Activated naive CD4-positive, alpha-beta T cell treated with anti-CD3 and anti-CD28 coated beads, Interleukin-2, amount 50 U/mL, for 24 hours (primary cell): ENCODE results near the gene BSDC1.
"Not testable (repeated sequence)": the region's sequence is repeated elsewhere in the genome, so short reads cannot be mapped to it uniquely, and the experiment has no call there.

Experiments used
- H3K27ac Mint-ChIP-seq: one replicate; pipeline ENCODE4 v1.8.0; 2021; ENCODE audit warnings: mild to moderate bottlenecking, mixed read lengths
- H3K27me3 Mint-ChIP-seq: one replicate; pipeline ENCODE4 v1.8.0; 2021; ENCODE audit warnings: mixed read lengths
- H3K36me3 Mint-ChIP-seq: one replicate; pipeline ENCODE4 v1.8.0; 2021; ENCODE audit warnings: mixed read lengths
- H3K4me1 Mint-ChIP-seq: one replicate; pipeline ENCODE4 v1.8.0; 2021; ENCODE audit warnings: mixed read lengths
- H3K4me3 Mint-ChIP-seq: one replicate; pipeline ENCODE4 v1.8.0; 2021; ENCODE audit warnings: mild to moderate bottlenecking, mixed read lengths
- H3K9me3 Mint-ChIP-seq: one replicate; pipeline ENCODE4 v1.8.0; 2021; ENCODE audit warnings: mixed read lengths

The BSDC1 gene

DNA sequence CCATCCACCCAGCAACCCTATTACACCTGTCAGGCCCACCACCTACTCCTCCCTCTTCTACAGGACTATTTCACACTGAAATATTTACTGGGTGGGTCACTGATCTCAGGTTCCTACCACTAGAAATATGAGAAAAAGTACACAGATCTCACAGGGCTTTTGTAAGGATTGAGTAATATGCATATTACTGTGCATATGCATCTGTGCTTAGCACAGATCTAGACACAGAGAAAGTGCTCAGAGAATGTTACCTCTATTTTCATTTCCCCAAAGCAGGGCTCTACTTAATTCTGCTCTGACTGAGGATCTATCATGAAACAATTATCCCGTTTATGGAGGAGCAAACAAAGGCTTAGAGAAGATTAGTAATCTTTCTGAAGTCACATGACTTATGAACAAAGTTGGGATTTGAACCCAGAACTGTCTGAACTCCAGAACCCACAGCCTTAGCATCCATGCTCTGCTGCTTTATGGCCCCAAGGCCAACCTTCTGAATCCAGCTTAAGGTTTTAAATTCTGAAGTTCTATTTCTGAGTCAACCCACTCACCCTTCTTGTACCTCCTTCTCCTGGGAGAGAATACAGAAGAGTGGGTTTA is 20.1 kb downstream of the BSDC1 start:
- no peaks in the 10 kb centered on the region for H3K27me3 Mint-ChIP-seq
- H3K36me3 Mint-ChIP-seq, result peaks cover 12% of the 10 kb centered on the region
- peaks cover 20% of the 10 kb centered on the region for H3K4me1 Mint-ChIP-seq
- no peaks in the 10 kb centered on the region for H3K9me3 Mint-ChIP-seq
- H3K4me3 Mint-ChIP-seq, result no peak overlapping the region
- peak overlapping the region; percentile 23 for H3K27ac Mint-ChIP-seq

DNA sequence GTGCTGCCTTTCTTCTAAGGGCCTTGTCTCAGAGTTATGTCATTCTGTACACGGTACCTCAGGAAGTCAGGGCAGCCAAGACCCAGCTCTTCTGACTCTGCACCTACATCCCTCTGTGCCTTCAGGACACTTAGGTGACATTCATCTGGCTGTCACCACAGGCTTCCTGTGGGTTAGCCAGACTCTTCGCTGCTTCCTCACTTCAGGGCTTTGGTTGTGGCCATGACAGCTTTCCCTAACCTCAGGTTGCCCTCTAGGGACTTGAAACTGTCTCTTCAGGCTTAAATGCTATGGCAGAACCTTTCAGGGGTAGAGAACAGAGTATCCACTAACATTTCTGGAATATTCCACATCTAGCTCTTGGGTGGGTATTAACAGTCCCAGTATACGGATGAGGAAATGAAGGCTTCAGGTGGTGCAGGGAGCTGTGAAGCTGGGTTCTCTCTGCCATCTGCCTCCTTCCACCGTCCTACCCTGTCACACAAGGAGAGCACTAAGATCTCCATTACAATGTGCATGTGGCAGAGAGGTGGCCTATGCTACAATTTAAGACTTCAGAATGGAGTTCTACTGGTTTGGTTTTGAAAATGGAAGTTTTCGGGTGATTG is 22.0 kb downstream of the BSDC1 start:
- no peaks in the 10 kb centered on the region for H3K27me3 Mint-ChIP-seq
- H3K4me3 Mint-ChIP-seq, result no peak overlapping the region
- peaks cover 6% of the 10 kb centered on the region for H3K36me3 Mint-ChIP-seq
- peak overlapping the region; percentile 76 for H3K27ac Mint-ChIP-seq
- H3K9me3 Mint-ChIP-seq, result no peaks in the 10 kb centered on the region
- peaks cover 20% of the 10 kb centered on the region for H3K4me1 Mint-ChIP-seq

DNA sequence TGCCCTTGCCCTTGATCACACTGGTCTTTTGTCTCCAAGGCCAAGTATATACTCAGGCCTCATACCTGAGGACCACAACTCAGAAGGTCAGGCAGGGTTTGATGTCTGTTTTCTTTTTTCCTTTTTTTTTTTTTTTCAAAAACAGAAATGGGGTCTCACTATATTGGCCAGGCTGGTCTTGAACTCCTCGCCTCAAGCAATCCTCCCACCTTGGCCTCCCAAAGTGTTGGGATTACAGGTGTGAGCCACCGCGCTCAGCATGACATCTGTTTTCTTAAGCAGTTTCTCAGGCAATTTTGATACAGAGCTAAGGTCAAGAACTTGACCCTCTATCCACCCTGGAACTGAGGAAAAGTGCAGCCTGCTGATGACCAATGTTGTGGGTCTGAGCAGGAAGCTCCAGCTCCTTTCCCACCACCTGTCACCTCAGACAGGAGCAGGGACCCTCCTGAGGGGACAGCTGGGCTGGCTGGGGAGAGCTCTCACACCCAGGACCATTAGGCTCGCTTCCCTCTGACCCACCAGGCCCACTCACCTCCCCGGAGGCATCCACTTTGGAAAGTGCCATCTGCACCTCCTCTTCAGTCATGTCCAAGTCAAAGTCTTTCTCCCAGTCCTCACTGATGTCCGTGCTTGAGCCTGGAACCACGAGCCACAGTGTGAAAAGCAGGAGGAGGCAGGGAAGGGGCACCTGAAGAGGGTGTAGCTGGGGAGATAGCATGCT is 26.2 kb downstream of the BSDC1 start:
- Mint-ChIP-seq H3K27me3 (no peaks in the 10 kb centered on the region), H3K27ac (no peak overlapping the region), H3K9me3 (no peaks in the 10 kb centered on the region), H3K4me3 (no peak overlapping the region), H3K36me3 (peaks cover 7% of the 10 kb centered on the region), H3K4me1 (peaks cover 17% of the 10 kb centered on the region)

DNA sequence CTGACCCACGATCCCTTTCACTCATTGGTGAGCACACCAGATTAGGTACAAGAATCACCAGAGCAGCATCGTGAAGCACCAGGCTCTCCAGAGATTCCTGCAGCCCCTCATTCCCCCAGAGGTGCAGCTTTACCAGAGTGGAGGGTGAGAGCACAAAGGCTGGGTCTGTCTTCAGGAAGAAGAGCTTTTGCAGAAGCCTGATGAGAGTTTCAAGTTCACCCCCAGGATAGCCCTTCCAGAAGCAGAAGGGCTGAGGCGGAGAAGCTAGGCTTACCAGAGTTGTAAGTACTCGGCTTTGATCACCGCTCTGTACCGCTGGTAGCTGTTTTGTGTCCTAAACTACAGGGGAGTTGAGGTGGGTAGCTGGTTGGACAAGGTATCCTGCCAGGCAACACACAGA is 28.8 kb downstream of the BSDC1 start:
- Mint-ChIP-seq H3K4me3 (no peak overlapping the region), H3K9me3 (no peaks in the 10 kb centered on the region), H3K36me3 (peaks cover 5% of the 10 kb centered on the region), H3K27me3 (no peaks in the 10 kb centered on the region), H3K4me1 (peaks cover 12% of the 10 kb centered on the region), H3K27ac (no peak overlapping the region)

DNA sequence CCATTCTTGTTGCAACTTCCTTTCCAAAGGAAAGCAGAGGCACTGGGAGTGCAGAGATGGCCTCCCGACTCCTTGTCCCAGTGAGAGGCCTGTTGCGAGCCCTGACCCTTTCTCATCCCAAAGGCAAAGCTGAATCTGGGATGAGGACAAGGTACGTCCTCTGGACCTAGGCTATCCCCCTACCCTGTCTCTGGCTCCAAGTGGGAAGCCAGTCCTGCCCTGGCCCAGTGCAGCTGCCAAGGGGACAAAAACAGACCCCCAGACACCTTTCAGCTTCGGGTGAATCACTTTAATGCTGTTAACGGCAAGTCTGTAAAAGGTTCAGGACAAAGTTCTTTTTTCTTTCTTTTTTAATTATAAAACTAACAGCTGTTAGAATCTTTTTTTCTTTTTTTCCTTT is 29.4 kb downstream of the BSDC1 start:
- Mint-ChIP-seq H3K27ac (no peak overlapping the region), H3K4me3 (no peak overlapping the region), H3K27me3 (no peaks in the 10 kb centered on the region), H3K9me3 (no peaks in the 10 kb centered on the region), H3K4me1 (peaks cover 16% of the 10 kb centered on the region), H3K36me3 (peaks cover 5% of the 10 kb centered on the region)

DNA sequence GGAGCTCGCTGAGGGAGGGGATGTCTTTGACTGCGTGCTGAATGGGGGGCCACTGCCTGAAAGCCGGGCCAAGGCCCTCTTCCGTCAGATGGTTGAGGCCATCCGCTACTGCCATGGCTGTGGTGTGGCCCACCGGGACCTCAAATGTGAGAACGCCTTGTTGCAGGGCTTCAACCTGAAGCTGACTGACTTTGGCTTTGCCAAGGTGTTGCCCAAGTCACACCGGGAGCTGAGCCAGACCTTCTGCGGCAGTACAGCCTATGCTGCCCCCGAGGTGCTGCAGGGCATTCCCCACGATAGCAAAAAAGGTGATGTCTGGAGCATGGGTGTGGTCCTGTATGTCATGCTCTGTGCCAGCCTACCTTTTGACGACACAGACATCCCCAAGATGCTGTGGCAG is 30.5 kb downstream of the BSDC1 start:
- H3K27ac Mint-ChIP-seq, result no peak overlapping the region
- H3K4me1 Mint-ChIP-seq, result peaks cover 22% of the 10 kb centered on the region
- peaks cover 5% of the 10 kb centered on the region for H3K36me3 Mint-ChIP-seq
- no peak overlapping the region for H3K4me3 Mint-ChIP-seq
- H3K27me3 Mint-ChIP-seq, result no peaks in the 10 kb centered on the region
- H3K9me3 Mint-ChIP-seq, result no peaks in the 10 kb centered on the region

DNA sequence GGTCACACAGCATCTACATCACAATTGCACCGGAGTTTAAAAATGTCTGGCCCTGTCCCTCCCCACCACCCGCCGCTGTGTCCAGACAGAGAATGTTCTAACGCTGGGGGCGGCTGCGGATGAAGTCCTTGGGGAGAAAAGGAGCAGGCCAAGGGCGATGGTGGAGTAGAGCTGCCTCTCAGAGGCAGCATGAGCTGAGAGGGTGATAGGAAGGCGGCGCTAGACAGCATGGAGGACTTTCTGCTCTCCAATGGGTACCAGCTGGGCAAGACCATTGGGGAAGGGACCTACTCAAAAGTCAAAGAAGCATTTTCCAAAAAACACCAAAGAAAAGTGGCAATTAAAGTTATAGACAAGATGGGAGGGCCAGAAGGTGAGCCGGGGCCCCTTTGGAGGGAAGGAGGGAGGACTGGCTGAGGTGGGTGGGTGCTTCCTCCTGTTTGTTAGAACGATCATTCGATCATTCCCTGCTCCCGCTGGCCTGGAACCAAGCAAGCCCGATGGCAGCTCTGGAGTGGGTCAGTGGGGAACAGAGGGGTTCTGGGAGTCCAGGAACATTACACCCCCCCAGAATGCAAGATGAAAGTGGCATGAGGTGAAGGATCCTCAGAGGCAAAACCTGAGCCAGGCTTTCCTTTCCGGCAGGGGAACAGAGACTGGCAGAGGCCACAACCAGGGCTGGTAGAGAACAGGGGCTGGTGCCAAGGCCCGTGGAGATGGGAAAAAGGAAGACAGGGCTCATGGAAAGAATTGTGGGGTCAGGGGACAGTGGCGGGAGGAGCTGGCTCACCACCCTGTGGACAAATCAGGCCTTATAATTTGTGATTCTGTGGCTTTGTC is 31.5 kb downstream of the BSDC1 start, which contains the start of the genes FAM229A and TSSK3:
Gene FAM229A, minus strand, starts transcription at position 12 of the 840 bp plus-strand sequence. CDS start 394 bp downstream, outside the sequence.
Gene TSSK3, plus strand, starts transcription at position 66 of the 840 bp plus-strand sequence. Its CDS starts 163 bp downstream, at position 229.
- Mint-ChIP-seq H3K27ac (peak within 1 kb of the TSS; percentile 35), H3K4me3 (peak within 1 kb of the TSS; percentile 52), H3K27me3 (no peaks in the 10 kb centered on the region), H3K36me3 (peaks cover 5% of the 10 kb centered on the region), H3K9me3 (no peaks in the 10 kb centered on the region), H3K4me1 (peaks cover 26% of the 10 kb centered on the region)

DNA sequence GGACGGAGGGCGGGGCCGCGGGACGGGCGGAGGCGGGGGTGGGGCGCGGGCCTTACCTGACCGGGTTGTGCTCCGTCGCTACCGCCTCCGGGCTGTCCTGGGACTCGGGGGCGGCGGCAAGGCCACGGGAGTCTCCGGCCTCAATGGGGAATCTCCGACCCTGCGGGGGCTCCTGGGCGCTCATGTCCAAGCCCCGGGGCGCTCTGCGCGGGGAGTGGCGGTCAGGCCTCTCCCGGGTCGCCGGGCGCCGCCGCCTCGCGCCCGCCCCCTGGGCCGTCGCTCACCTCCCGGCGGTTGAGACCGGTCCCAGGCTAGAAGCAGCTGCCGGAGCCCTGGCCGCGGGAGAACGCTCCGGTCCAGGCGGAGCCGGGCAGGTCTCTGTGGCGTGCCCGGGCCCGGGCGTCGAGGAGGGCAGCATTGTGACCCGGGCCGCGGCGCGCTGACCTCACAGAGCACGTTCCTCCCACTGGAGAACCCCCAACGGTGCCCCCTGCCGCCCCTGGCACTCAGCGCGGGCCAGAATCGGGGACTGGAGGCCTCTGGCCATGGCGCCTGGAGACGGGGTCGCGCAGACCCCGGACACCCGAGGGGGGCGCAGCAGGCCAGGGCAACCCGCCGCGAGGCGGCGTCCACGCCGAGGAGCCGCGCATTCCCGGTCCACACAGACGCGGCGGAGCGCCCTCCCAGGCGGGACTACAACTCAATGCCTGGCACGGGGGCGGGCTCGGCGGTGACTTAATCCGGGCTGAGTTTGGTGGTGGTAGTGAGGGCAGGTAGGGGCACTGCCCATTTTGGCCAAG is 32.4 kb downstream of the BSDC1 start:
- Mint-ChIP-seq H3K4me1 (peaks cover 26% of the 10 kb centered on the region), H3K27me3 (no peaks in the 10 kb centered on the region), H3K4me3 (peak overlapping the region; percentile 52), H3K27ac (no peak overlapping the region), H3K36me3 (peaks cover 5% of the 10 kb centered on the region), H3K9me3 (no peaks in the 10 kb centered on the region)

DNA sequence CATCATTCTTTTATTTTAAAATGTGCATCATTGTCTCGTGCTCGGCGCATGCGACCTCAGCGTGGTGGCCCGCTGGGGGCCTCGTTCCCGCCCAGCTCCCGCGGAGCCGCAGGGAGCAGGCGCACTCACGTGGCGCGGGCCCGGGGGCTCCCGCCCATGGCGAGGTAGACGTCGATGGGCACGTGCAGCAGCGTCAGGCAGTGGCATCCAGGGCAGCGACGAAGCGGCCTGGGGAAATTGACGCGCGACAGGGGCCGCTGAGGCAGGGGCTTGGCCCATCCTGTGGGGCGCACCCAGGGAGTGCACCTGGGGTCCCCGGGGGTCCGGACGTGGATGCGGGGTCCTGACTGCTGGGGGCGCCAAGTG is 33.0 kb downstream of the BSDC1 start:
- no peaks in the 10 kb centered on the region for H3K9me3 Mint-ChIP-seq
- no peak overlapping the region for H3K27ac Mint-ChIP-seq
- H3K4me1 Mint-ChIP-seq, result peaks cover 26% of the 10 kb centered on the region
- peaks cover 5% of the 10 kb centered on the region for H3K36me3 Mint-ChIP-seq
- no peaks in the 10 kb centered on the region for H3K27me3 Mint-ChIP-seq
- H3K4me3 Mint-ChIP-seq, result no peak overlapping the region

DNA sequence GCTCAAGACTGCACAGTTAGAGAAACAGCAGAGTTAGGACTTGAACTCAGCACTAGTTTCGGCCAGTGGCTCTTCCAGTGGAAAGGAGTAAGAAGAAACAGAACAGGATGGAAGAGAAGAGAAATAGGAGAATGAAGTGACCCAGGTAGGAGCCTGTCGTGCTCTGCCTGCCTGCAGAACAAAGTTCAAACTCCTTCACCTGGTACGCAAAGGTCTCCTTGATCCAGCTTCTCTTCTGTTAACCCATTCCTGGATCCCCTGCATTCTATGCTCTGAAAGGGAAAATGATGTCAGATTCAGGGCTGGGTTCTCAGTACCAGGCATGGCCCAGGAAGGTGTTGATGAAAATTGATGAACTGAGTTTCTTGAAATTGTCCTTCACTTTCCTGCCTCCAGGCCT is 35.8 kb downstream of the BSDC1 start:
- peaks cover 34% of the 10 kb centered on the region for H3K4me1 Mint-ChIP-seq
- H3K27ac Mint-ChIP-seq, result no peak overlapping the region
- H3K4me3 Mint-ChIP-seq, result no peak overlapping the region
- peaks cover 3% of the 10 kb centered on the region for H3K36me3 Mint-ChIP-seq
- H3K9me3 Mint-ChIP-seq, result no peaks in the 10 kb centered on the region
- H3K27me3 Mint-ChIP-seq, result no peaks in the 10 kb centered on the region

DNA sequence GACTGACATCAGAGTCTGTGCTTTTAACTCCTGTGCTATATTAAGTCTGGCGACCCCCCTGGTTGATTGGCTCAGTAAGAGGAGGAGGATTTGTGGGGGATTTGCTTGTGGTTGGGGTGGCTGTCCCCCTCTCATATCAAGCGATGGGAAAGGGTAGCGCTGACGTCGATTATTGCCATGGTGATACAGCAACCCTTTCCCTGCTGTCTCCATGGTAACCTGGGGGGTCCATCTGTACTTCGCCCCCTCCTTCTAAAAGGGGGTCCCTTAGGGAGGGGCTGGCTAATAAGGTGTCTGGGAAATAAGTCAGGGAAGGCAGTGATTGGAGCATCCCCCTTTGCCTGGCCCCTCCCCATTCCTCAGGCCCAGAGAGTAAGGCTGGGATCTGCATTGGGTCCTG is 36.6 kb downstream of the BSDC1 start:
- Mint-ChIP-seq H3K9me3 (no peaks in the 10 kb centered on the region), H3K27me3 (no peaks in the 10 kb centered on the region), H3K4me1 (peaks cover 37% of the 10 kb centered on the region), H3K4me3 (no peak overlapping the region), H3K36me3 (peaks cover 3% of the 10 kb centered on the region), H3K27ac (no peak overlapping the region)

DNA sequence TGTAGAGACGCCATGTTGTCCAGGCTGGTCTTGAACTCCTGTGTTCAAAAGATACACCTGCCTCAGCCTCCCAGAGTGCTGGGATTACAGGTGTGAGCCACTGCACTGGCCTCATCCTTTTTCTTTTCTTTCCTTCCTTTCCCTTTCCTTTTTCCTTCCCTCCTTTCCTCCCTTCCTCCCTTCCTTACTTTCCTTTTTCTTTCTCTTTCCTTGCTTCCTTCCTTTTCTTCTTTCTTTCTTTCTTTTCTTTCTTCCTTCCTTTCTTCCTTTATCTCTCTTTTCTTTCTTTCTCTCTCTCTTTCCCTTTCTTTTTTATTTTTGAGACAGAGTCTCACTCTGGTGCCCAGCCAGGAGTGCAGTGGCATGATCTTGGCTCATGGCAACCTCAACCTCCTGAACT is 37.8 kb downstream of the BSDC1 start:
- Mint-ChIP-seq H3K4me3 (no peak overlapping the region), H3K4me1 (peaks cover 33% of the 10 kb centered on the region), H3K36me3 (no peaks in the 10 kb centered on the region), H3K9me3 (no peaks in the 10 kb centered on the region), H3K27ac (no peak overlapping the region), H3K27me3 (no peaks in the 10 kb centered on the region)

DNA sequence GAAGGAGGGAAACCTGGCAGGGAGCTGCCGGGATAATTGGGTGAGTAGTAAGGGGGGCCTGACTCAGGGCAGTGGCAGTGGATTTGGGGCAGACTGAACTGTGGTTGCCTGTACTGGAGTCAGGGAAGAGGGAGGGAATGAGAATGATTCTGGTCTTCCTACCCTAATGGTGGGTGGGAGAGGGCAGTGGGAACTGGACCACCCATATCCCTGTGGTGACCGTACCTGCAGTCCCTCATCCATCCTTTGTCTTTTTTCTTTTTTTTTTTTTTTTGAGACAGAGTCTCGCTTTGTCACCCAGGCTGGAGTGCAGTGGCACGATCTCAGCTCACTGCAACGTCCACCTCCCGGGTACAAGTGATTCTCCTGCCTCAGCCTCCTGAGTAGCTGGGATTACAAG is 38.5 kb downstream of the BSDC1 start:
- H3K27me3 Mint-ChIP-seq, H3K9me3 Mint-ChIP-seq, H3K27ac Mint-ChIP-seq, H3K4me3 Mint-ChIP-seq, H3K36me3 Mint-ChIP-seq: not testable (repeated sequence)
- peaks cover 30% of the 10 kb centered on the region for H3K4me1 Mint-ChIP-seq

DNA sequence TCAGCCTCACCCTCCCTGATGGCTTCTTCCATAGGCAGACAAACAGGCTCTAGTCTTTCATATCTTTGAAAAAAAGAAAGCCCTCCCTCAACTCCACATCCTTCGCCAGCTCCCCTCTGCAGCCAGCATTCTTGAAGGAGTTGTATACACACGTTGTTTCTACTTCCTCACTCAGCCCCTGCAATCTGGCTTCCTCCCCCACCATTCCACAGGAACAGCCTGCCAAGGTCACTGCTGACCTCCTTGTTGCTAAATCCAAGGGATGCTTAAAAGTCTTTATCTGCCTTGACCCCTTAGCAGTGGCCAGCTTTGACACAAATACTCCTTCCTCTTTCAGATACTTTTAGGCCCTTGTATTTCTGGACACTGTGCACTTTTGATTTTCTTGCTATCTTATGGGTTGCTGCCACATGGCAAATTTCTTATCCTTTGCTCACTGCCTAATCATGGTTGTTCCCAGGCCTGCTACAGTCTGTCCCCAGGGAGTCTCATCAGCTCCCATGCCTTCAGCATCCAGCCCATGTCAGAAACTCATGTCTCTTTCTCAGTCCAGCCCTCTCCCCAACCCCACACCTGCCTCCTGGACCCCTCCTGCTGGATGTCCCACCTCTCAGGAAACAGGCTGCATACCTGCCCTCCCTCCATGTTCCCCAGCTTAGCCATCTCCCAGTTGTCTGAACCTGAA is 40.2 kb downstream of the BSDC1 start:
- Mint-ChIP-seq H3K4me1 (peaks cover 35% of the 10 kb centered on the region), H3K36me3 (no peaks in the 10 kb centered on the region), H3K4me3 (peak overlapping the region; percentile 24), H3K27me3 (no peaks in the 10 kb centered on the region), H3K27ac (no peak overlapping the region), H3K9me3 (no peaks in the 10 kb centered on the region)
